ENCODE data around the gene ZMAT3. TPM values are rescaled to one million over a fixed set of nuclear protein-coding genes. Genes with fewer than 3 reads are reported as not detected.

Gene ZMAT3
- total RNA-seq, 1 donor from 2014 or later: 80.7 TPM

DNA sequence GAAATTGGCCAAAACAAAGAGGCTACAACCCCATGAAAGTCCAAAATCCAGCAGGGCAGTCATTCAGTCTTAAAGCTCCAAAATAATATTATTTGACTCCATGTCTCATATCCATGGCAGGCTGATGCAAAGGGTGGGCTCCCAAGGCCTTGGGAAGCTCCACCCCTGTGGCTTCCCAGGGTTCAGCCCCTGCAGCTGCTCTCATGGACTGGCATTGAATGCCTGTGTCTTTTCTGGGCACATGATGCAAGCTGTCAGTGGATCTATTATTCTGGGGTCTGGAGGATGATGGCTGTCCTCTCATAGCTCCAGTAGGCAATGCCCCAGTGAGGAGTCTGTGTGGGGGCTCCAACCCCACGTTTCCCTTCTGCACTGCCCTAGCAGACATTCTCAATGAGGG lies 81.8 kb downstream of the ZMAT3 start:
- no peak overlapping the region for H3K27ac Mint-ChIP-seq (ENCODE audit: unreplicated experiment)
- H3K4me1 Mint-ChIP-seq (ENCODE audit: low read depth): no peaks in the 10 kb centered on the region
- H3K27me3 Mint-ChIP-seq (ENCODE audit: low read depth): no peaks in the 10 kb centered on the region
- DNase-seq (ENCODE audit: low spot score): no peak
- H3K36me3 Mint-ChIP-seq (ENCODE audit: low read depth): peaks cover 44% of the 10 kb centered on the region
- no peak overlapping the region for H3K4me3 Mint-ChIP-seq (ENCODE audit: unreplicated experiment)
- peaks cover 46% of the 10 kb centered on the region for H3K9me3 Mint-ChIP-seq (ENCODE audit: low read depth)
- TF ChIP-seq, protein P1, sequence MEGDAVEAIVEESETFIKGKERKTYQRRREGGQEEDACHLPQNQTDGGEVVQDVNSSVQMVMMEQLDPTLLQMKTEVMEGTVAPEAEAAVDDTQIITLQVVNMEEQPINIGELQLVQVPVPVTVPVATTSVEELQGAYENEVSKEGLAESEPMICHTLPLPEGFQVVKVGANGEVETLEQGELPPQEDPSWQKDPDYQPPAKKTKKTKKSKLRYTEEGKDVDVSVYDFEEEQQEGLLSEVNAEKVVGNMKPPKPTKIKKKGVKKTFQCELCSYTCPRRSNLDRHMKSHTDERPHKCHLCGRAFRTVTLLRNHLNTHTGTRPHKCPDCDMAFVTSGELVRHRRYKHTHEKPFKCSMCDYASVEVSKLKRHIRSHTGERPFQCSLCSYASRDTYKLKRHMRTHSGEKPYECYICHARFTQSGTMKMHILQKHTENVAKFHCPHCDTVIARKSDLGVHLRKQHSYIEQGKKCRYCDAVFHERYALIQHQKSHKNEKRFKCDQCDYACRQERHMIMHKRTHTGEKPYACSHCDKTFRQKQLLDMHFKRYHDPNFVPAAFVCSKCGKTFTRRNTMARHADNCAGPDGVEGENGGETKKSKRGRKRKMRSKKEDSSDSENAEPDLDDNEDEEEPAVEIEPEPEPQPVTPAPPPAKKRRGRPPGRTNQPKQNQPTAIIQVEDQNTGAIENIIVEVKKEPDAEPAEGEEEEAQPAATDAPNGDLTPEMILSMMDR (IDR thresholded peaks at IDR 0.05): no peak

DNA sequence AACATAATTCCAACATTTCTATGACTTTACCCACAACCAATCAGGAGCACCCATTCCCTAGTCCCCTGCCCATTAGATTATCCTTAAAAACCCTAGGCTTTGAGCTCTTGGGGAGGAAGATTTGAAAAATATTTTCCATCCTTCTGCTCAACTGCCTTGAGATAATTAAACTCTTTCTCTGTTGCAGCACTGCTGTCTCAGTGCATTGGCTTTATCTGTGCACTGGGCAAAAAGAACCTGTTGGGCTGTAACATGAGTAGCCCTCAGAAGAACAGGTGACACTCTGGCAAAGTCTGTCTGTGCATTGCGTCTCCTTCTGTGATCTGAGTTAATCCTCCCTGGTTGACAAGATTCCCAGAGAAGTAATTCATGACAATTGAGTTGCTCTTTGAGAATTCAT lies 83.9 kb downstream of the ZMAT3 start:
- Mint-ChIP-seq H3K4me3 (ENCODE audit: unreplicated experiment) (no peak overlapping the region), H3K9me3 (ENCODE audit: low read depth) (peaks cover 54% of the 10 kb centered on the region), H3K27me3 (ENCODE audit: low read depth) (no peaks in the 10 kb centered on the region), H3K27ac (ENCODE audit: unreplicated experiment) (no peak overlapping the region), H3K36me3 (ENCODE audit: low read depth) (peaks cover 48% of the 10 kb centered on the region), H3K4me1 (ENCODE audit: low read depth) (no peaks in the 10 kb centered on the region)
- TF ChIP-seq, protein P1 (IDR thresholded peaks at IDR 0.05): no peak
- DNase-seq (ENCODE audit: low spot score): no peak

DNA sequence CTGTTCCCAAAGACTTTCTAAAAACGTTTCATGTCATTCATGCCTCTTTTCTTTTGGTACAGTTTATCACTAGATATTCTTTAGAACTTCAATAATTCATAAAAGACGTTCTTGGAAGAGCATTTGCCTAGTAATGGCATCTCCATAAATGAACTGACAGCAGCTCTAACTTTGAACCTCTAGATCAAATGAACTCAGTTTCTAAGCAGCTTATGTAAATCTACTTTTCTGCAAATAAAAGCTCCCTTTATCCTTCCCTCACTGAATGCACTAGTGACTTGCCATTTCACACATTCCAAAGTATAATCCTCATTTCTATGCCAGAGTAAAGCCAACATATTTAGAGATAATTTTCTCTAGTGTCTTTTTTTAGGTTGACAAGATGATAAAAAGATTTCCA lies 85.2 kb downstream of the ZMAT3 start:
- TF ChIP-seq, protein P1 (IDR thresholded peaks at IDR 0.05): no peak
- H3K9me3 Mint-ChIP-seq (ENCODE audit: low read depth): peaks cover 54% of the 10 kb centered on the region
- peaks cover 48% of the 10 kb centered on the region for H3K36me3 Mint-ChIP-seq (ENCODE audit: low read depth)
- DNase-seq (ENCODE audit: low spot score): no peak
- no peaks in the 10 kb centered on the region for H3K27me3 Mint-ChIP-seq (ENCODE audit: low read depth)
- H3K4me1 Mint-ChIP-seq (ENCODE audit: low read depth): no peaks in the 10 kb centered on the region
- no peak overlapping the region for H3K27ac Mint-ChIP-seq (ENCODE audit: unreplicated experiment)
- H3K4me3 Mint-ChIP-seq (ENCODE audit: unreplicated experiment): no peak overlapping the region

DNA sequence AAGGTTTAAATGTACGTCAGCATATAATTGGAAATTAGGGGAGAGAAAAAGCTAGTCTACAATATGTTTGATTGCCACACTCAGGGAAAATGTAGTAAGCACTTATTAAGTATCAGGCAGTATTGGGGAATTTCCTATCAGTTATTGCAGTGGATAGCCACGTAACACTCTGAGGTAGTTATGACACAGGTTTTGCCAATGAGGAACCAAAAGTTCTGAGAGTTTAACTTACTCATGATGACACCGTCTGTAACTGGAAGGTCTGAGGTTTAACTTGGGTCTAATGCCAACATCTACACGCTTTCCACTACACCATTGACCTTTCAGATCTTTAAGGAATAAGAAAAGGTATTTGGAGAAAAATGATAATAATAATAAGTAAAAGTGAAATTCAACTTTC lies 89.5 kb downstream of the ZMAT3 start:
- H3K4me1 Mint-ChIP-seq (ENCODE audit: low read depth): no peaks in the 10 kb centered on the region
- no peak for DNase-seq (ENCODE audit: low spot score)
- peaks cover 25% of the 10 kb centered on the region for H3K9me3 Mint-ChIP-seq (ENCODE audit: low read depth)
- H3K4me3 Mint-ChIP-seq (ENCODE audit: unreplicated experiment): no peak overlapping the region
- H3K27ac Mint-ChIP-seq (ENCODE audit: unreplicated experiment): no peak overlapping the region
- TF ChIP-seq, protein P1 (IDR thresholded peaks at IDR 0.05): no peak
- peaks cover 23% of the 10 kb centered on the region for H3K36me3 Mint-ChIP-seq (ENCODE audit: low read depth)
- no peaks in the 10 kb centered on the region for H3K27me3 Mint-ChIP-seq (ENCODE audit: low read depth)

DNA sequence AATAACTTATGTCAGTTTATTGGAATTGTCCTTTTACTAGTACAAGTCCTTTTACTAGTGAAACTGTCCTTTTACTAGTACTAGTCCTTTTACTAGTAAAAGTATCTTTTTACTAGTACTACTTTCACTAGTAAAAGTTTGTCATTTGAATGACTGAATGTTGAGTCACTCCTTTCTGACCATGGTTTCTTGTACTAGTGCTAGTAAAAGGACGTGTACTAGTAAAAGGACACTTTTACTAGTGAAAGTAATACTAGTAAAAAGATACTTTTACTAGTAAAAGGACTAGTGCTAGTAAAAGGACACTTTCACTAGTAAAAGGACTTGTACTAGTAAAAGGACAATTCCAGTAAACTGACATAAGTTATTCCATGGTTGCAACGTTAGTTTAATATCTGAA lies 96.3 kb downstream of the ZMAT3 start:
- no peaks in the 10 kb centered on the region for H3K27me3 Mint-ChIP-seq (ENCODE audit: low read depth)
- H3K27ac Mint-ChIP-seq (ENCODE audit: unreplicated experiment): no peak overlapping the region
- no peaks in the 10 kb centered on the region for H3K4me1 Mint-ChIP-seq (ENCODE audit: low read depth)
- H3K36me3 Mint-ChIP-seq (ENCODE audit: low read depth): peaks cover 12% of the 10 kb centered on the region
- no peak for DNase-seq (ENCODE audit: low spot score)
- H3K4me3 Mint-ChIP-seq (ENCODE audit: unreplicated experiment): no peak overlapping the region
- TF ChIP-seq, protein P1 (IDR thresholded peaks at IDR 0.05): no peak
- H3K9me3 Mint-ChIP-seq (ENCODE audit: low read depth): peaks cover 9% of the 10 kb centered on the region

All from chondrocyte (in vitro differentiated cells).